Stimulated activated naive B cell treated with anti-CD40 and anti-IgM and Interleukin-4, amounts not matched to agents 10 μg/mL and 1 μg/mL and 100 μg/mL, for 72 hours (primary cell): Measurements from ENCODE around the gene BACE2.
A peak's percentile ranks its signal among the peaks of the same experiment; 100 is the strongest.

Source experiments
- ATAC-seq, 2 donors: fragments of 150-1000 bp; cut with Tn5 transposase; replicated peaks; 2 replicates each; pipeline ENCODE4 v1.10.0; 2021; ENCODE audit warnings: moderate library complexity in 1 of 2
- DNase-seq: peaks from one replicate; pipeline ENCODE4 v3.0.0; 2021
- H3K27ac Mint-ChIP-seq: one replicate; pipeline ENCODE4 v1.8.0; 2022; ENCODE audit warnings: mild to moderate bottlenecking, mixed read lengths
- H3K27me3 Mint-ChIP-seq, 2 donors: one replicate each; pipeline ENCODE4 v1.8.0; 2022; ENCODE audit warnings: mixed read lengths in 2 of 2
- H3K36me3 Mint-ChIP-seq, 2 donors: one replicate each; pipeline ENCODE4 v1.8.0; 2022; ENCODE audit warnings: mixed read lengths in 2 of 2, mild to moderate bottlenecking in 1 of 2
- H3K4me1 Mint-ChIP-seq, 2 donors: one replicate each; pipeline ENCODE4 v1.8.0; 2022; ENCODE audit warnings: mixed read lengths in 2 of 2, mild to moderate bottlenecking in 1 of 2
- H3K4me3 Mint-ChIP-seq, 2 donors: one replicate each; pipeline ENCODE4 v1.8.0; 2022; ENCODE audit warnings: mild to moderate bottlenecking in 2 of 2, mixed read lengths in 2 of 2, moderate library complexity in 1 of 2
- H3K9me3 Mint-ChIP-seq, 2 donors: one replicate each; pipeline ENCODE4 v1.8.0; 2022; ENCODE audit warnings: mixed read lengths in 2 of 2, mild to moderate bottlenecking in 1 of 2

The BACE2 gene

DNA sequence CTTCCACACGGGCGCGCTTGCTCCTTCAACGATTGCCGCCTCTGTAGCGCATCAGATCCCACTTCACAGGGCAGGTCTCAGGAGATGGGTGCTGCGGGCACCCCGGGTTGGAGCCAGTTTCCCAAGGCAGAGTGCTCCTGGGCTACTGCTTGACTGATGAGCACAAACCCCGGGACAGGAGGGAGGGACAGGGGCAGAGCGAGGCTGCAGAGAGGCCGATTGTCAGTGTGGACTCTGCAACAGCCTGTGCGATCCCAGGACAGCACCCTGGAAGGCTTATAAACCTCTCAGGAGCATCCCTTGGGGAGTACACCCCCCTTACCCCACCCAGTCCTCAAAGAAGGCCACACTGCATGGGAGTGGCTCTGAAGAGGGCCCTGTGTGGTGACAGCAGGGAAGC lies 28.0 kb upstream of the BACE2 start:
- H3K4me1 Mint-ChIP-seq, result no peaks in the 10 kb centered on the region
- H3K9me3 Mint-ChIP-seq, result no peaks in the 10 kb centered on the region
- H3K27ac Mint-ChIP-seq, result no peak overlapping the region
- DNase-seq, result no peak
- ATAC-seq, result no peak
- H3K4me3 Mint-ChIP-seq, result no peak overlapping the region
- H3K36me3 Mint-ChIP-seq, result no peaks in the 10 kb centered on the region
- H3K27me3 Mint-ChIP-seq, result peaks cover 29 to 35% of the 10 kb centered on the region in 2 donors

GRCh38 chr21:41141031-41141457 lies 26.9 kb upstream of the BACE2 start:
- Mint-ChIP-seq H3K4me3 (no peak overlapping the region), H3K27ac (no peak overlapping the region), H3K4me1 (no peaks in the 10 kb centered on the region), H3K27me3 (peaks cover 22 to 30% of the 10 kb centered on the region in 2 donors), H3K36me3 (no peaks in the 10 kb centered on the region), H3K9me3 (no peaks in the 10 kb centered on the region)
- no peak for DNase-seq
- ATAC-seq, result no peak

DNA sequence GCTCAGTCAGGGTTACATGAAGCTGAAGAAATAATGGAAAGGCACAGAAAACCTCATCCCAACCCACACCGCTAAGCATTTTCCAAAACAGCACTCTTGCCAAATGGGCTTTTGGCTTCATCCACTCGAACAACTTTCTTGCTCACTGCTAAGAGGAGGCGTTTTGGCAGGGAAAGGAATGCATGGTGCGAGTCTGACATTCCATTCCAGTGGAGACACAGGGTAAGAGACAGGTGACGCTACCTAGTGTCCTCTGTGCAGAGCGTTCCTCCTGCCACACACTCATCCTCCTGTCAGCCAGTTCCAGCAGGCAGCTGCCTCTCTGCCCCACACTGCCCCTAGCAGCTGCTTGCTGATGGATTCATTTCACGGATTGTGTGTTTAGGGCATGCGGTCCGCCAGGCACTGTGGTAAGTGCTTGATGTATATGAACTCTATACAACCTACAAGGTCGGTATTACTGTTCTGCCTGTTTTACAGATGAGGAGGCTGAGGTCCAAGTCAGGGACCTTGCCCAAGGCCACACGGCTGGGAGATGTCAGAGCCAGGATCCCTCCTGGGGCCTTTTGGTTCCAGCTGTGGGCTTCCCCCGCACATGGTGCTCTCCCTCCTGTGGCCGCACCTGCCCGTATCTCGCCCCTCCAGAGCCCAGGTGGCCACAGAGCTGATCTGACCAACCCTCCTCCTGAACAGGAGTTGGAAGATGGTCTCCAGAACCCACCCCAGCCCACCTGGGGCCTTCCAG lies 25.7 kb upstream of the BACE2 start:
- ATAC-seq (no peak), DNase-seq (no peak)
- Mint-ChIP-seq H3K9me3 (no peaks in the 10 kb centered on the region), H3K4me3 (no peak overlapping the region), H3K4me1 (no peaks in the 10 kb centered on the region), H3K36me3 (no peaks in the 10 kb centered on the region), H3K27me3 (peaks cover 22 to 36% of the 10 kb centered on the region in 2 donors), H3K27ac (no peak overlapping the region)

- Mint-ChIP-seq H3K27me3 (peaks cover 17 to 32% of the 10 kb centered on the region in 2 donors), H3K4me1 (peaks cover 0 to 2% of the 10 kb centered on the region in 2 donors), H3K27ac (peak overlapping the region; percentile 33), H3K4me3 (no peak overlapping the region), H3K36me3 (no peaks in the 10 kb centered on the region), H3K9me3 (peaks cover 0 to 3% of the 10 kb centered on the region in 2 donors)
- DNase-seq (no peak), ATAC-seq (no peak)
These were observed 24.2 kb upstream of the BACE2 start for GRCh38 chr21:41143596-41144325.

GRCh38 chr21:41147096-41147978 lies 20.6 kb upstream of the BACE2 start:
- Mint-ChIP-seq H3K9me3 (peaks cover 2 to 4% of the 10 kb centered on the region in 2 donors), H3K27me3 (peaks cover 4 to 27% of the 10 kb centered on the region in 2 donors)

GRCh38 chr21:41147979-41148355 lies 20.0 kb upstream of the BACE2 start:
- Mint-ChIP-seq H3K27ac (no peak overlapping the region), H3K36me3 (no peaks in the 10 kb centered on the region), H3K9me3 (peaks cover 4% of the 10 kb centered on the region in 2 donors), H3K4me3 (no peak overlapping the region), H3K4me1 (peaks cover 0 to 2% of the 10 kb centered on the region in 2 donors), H3K27me3 (peaks cover 0 to 27% of the 10 kb centered on the region in 2 donors)
- DNase-seq (no peak), ATAC-seq (no peak)

More at GRCh38 chr21:41147096-41147978, 20.6 kb upstream of the BACE2 start:
- peaks cover 0 to 2% of the 10 kb centered on the region in 2 donors for H3K4me1 Mint-ChIP-seq
- ATAC-seq (no peak), DNase-seq (no peak)
- no peaks in the 10 kb centered on the region for H3K36me3 Mint-ChIP-seq
- H3K4me3 Mint-ChIP-seq, result no peak overlapping the region
- H3K27ac Mint-ChIP-seq, result no peak overlapping the region

DNA sequence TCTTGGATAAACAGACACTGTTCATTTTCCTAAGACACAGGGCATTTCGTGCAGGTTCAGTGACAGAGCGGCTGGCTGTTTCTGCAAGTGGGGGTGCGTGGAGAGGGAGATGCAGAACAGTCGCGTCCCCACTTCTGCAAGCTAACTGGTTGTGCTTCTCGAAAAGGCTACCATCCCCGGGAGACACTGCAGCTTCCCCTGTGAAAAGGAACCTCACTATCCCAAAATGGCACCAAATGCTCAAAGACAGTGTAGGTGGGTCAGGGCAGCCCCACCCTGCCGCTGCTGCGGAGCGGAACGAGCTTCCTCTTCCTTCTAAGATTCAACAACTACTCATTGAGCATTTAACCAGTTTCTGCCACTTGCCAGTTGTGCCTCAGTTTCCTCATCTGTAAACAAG lies 19.2 kb upstream of the BACE2 start:
- no peak overlapping the region for H3K27ac Mint-ChIP-seq
- DNase-seq (no peak), ATAC-seq (no peak)
- H3K4me1 Mint-ChIP-seq, result peaks cover 0 to 2% of the 10 kb centered on the region in 2 donors
- peaks cover 7 to 10% of the 10 kb centered on the region in 2 donors for H3K9me3 Mint-ChIP-seq
- H3K27me3 Mint-ChIP-seq, result peaks cover 6 to 33% of the 10 kb centered on the region in 2 donors
- no peaks in the 10 kb centered on the region for H3K36me3 Mint-ChIP-seq
- H3K4me3 Mint-ChIP-seq, result no peak overlapping the region

DNA sequence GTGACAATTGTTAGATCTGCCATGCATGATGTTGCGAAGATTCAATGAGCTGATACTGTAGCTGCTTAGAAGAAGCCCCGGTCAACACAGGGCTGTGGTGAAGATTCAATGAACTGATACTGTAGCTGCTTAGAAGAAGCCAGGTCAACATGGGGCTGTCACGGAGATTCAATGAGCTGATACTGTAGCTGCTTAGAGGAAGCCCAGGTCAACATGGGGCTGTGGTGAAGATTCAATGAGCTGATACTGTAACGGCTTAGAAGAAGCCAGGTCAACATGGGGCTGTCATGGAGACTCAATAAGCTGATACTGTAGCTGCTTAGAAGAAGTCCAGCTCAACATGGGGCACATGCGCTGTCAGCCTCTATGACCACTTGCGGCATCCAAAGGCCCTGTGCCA lies 18.8 kb upstream of the BACE2 start:
- DNase-seq, result no peak
- Mint-ChIP-seq H3K9me3 (peaks cover 7 to 10% of the 10 kb centered on the region in 2 donors), H3K27ac (no peak overlapping the region), H3K4me1 (peaks cover 0 to 2% of the 10 kb centered on the region in 2 donors), H3K27me3 (peaks cover 8 to 33% of the 10 kb centered on the region in 2 donors), H3K4me3 (no peak overlapping the region), H3K36me3 (no peaks in the 10 kb centered on the region)
- no peak for ATAC-seq

DNA sequence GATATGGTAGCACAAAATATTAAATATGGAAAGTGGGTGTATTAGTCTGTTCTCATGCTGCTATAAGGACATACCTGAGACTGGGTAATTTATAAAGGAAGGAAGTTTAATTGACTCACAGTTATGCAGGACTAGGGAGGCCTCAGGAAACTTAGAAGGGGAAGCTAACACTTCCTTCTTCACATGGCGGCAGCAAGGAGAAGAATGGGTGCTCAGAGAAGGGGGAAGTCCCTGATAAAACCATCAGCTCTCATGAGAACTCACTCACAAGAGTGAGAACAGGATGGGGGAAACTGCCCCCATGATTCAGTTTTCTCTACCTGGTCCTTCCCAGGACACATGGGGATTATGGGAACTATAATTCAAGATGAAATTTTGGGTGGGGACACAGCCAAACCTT lies 15.8 kb upstream of the BACE2 start:
- DNase-seq (no peak), ATAC-seq (peak; percentile 65 to 76)
- no peak overlapping the region for H3K4me3 Mint-ChIP-seq
- H3K36me3 Mint-ChIP-seq, result no peaks in the 10 kb centered on the region
- H3K27me3 Mint-ChIP-seq, result peaks cover 18 to 27% of the 10 kb centered on the region in 2 donors
- H3K4me1 Mint-ChIP-seq, result peaks cover 0 to 2% of the 10 kb centered on the region in 2 donors
- no peak overlapping the region for H3K27ac Mint-ChIP-seq
- peaks cover 9 to 10% of the 10 kb centered on the region in 2 donors for H3K9me3 Mint-ChIP-seq

DNA sequence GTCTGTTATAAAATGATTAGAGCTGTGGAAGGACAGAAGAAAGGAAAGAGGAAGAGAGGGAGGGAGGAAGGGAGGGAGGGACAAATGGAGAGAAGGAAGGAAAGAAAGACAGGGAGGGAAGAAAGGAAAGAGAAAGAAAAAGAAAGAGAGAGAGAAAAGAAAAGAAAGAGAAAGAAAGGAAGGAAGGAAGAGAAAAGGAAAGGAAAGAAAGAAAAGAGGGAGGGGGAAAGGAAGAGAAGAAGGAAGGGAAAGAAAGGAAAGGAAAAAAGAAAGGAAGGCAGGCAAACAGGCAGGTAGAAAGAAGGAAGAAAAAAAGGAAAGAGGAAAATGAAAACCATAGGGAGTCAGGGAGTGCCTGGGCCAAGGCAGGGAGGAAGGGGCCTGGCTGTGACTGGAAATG lies 14.5 kb upstream of the BACE2 start:
- Mint-ChIP-seq H3K9me3 (peaks cover 13 to 14% of the 10 kb centered on the region in 2 donors), H3K36me3 (no peaks in the 10 kb centered on the region), H3K4me3 (no peak overlapping the region), H3K27me3 (peaks cover 15 to 31% of the 10 kb centered on the region in 2 donors), H3K4me1 (peaks cover 0 to 2% of the 10 kb centered on the region in 2 donors), H3K27ac (no peak overlapping the region)
- ATAC-seq (no peak), DNase-seq (no peak)

DNA sequence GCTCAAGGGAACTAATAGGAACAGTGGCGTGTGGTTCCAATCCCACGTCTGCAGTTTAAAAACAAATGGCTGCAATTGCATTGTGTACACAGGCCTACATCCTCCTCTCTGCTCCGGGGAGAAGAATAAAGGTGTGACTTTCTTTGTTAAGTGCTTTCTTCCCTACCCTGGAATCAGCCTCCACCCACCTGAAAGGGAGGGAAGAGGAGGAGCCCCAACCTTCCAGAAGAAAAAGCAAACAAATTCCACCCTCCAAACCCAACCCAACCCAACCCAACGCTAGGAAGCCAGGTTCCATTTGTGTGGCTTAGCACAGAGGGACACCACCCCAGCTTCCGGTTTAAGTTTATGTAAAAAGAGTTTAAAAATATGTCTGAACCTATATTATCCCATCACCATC lies 11.8 kb upstream of the BACE2 start:
- DNase-seq (no peak), ATAC-seq (no peak)
- H3K9me3 Mint-ChIP-seq, result peaks cover 15 to 18% of the 10 kb centered on the region in 2 donors
- H3K27me3 Mint-ChIP-seq, result peaks cover 15 to 40% of the 10 kb centered on the region in 2 donors
- no peak overlapping the region for H3K27ac Mint-ChIP-seq
- no peak overlapping the region for H3K4me3 Mint-ChIP-seq
- no peaks in the 10 kb centered on the region for H3K4me1 Mint-ChIP-seq
- H3K36me3 Mint-ChIP-seq, result no peaks in the 10 kb centered on the region

DNA sequence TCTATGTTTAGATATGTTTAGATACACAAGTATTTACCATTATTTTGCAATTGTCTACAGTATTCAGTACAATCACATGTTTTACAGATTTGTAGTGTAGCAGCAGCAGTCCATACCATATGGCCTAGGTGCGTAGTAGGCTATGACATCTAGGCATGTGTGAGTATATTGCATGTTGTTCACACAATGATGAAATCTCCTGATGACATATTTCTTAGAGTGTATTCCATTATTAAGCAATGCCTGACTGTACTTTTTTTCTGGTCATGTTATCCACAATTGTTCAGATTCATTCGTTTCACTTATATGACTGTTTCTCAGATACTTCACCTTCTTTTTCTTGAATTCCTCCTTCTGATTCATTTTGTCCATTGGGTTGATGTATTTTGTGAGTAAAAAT lies 9.9 kb upstream of the BACE2 start:
- Mint-ChIP-seq H3K4me3 (no peak overlapping the region), H3K36me3 (no peaks in the 10 kb centered on the region), H3K27ac (no peak overlapping the region), H3K4me1 (no peaks in the 10 kb centered on the region), H3K27me3 (peaks cover 19 to 45% of the 10 kb centered on the region in 2 donors), H3K9me3 (peaks cover 13 to 15% of the 10 kb centered on the region in 2 donors)
- DNase-seq, result no peak
- ATAC-seq, result no peak

DNA sequence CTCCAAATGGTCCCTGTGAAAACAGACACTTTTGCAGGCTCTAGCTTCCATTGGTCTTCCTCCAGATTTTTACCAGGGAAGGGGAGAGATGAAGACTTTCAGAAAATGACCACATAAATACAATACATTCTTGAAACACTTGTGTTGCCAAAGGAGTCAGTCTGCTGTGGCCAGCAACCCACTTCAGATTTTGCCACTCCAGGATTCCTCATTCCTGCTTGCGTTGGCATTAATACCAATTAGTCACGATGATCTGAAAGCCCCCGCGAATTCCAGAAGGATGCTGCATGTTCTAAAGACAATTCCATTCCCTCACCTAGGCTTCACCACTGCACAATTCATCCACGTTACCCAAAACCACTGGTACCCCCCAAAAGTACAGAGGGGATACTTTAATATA lies 7.9 kb upstream of the BACE2 start:
- Mint-ChIP-seq H3K4me3 (no peak overlapping the region), H3K27me3 (peaks cover 9 to 36% of the 10 kb centered on the region in 2 donors), H3K4me1 (no peaks in the 10 kb centered on the region), H3K9me3 (peaks cover 10% of the 10 kb centered on the region in 2 donors), H3K36me3 (no peaks in the 10 kb centered on the region), H3K27ac (no peak overlapping the region)
- no peak for DNase-seq
- no peak for ATAC-seq

GRCh38 chr21:41161428-41161827 lies 6.5 kb upstream of the BACE2 start:
- H3K9me3 Mint-ChIP-seq, result peaks cover 8 to 10% of the 10 kb centered on the region in 2 donors
- H3K27me3 Mint-ChIP-seq, result peaks cover 22 to 38% of the 10 kb centered on the region in 2 donors
- no peak overlapping the region for H3K4me3 Mint-ChIP-seq
- ATAC-seq (no peak), DNase-seq (no peak)
- no peaks in the 10 kb centered on the region for H3K4me1 Mint-ChIP-seq
- no peak overlapping the region for H3K27ac Mint-ChIP-seq
- H3K36me3 Mint-ChIP-seq, result no peaks in the 10 kb centered on the region
